Neural progenitor cell (in vitro differentiated cells): ENCODE results near the gene CACNA1B. TPM values are rescaled to one million over a fixed set of nuclear protein-coding genes. Genes with fewer than 3 reads are reported as not detected.

Experiments
- DNase-seq: peaks from one replicate; pipeline ENCODE4 v3.0.0-alpha.2; 2016; ENCODE audit warnings: low spot score
- H2AFZ ChIP-seq: fragments of 200-600 bp; sonication (generic); replicated peaks from 2 replicates; pipeline ENCODE4 v1.6.1; 2016; ENCODE audit warnings: antibody characterized with exemption
- H3F3A ChIP-seq: fragments of 200-600 bp; sonication (generic); 2 replicates; pipeline ENCODE4 v1.6.1; 2016; ENCODE audit warnings: antibody characterized with exemption, low read depth
- H3K27ac ChIP-seq: fragments of 200-600 bp; sonication (generic); 2 replicates; pipeline ENCODE4 v1.5.1; 2016; ENCODE audit warnings: mild to moderate bottlenecking
- H3K27me3 ChIP-seq: fragments of 200-600 bp; sonication (generic); 2 replicates; pipeline ENCODE4 v1.6.1; 2016; ENCODE audit warnings: mild to moderate bottlenecking, moderate library complexity
- H3K36me3 ChIP-seq: fragments of 200-600 bp; sonication (generic); 2 replicates; pipeline ENCODE4 v1.5.1; 2016
- H3K4me1 ChIP-seq: fragments of 200-600 bp; sonication (generic); 2 replicates; pipeline ENCODE4 v1.6.1; 2016; ENCODE audit warnings: mixed run types
- H3K4me2 ChIP-seq: fragments of 200-600 bp; sonication (generic); 2 replicates; pipeline ENCODE4 v1.6.1; 2016
- H3K4me3 ChIP-seq: fragments of 200-600 bp; sonication (generic); 2 replicates; pipeline ENCODE4 v1.5.1; 2016
- H3K79me2 ChIP-seq: fragments of 200-600 bp; sonication (generic); 2 replicates; pipeline ENCODE4 v1.6.1; 2016; ENCODE audit warnings: low read depth
- H3K9ac ChIP-seq: fragments of 200-600 bp; sonication (generic); 2 replicates; pipeline ENCODE4 v1.6.1; 2016
- H3K9me3 ChIP-seq: fragments of 200-600 bp; sonication (generic); 2 replicates; pipeline ENCODE4 v1.5.1; 2016; ENCODE audit warnings: low read depth
- H4K20me1 ChIP-seq: fragments of 200-600 bp; sonication (generic); 2 replicates; pipeline ENCODE4 v1.6.1; 2016; ENCODE audit warnings: low read depth
- H3K27ac Mint-ChIP-seq: 3 replicates; pipeline ENCODE4 v1.8.0; 2021; ENCODE audit warnings: mixed read lengths
- H3K27me3 Mint-ChIP-seq: 2 replicates; pipeline ENCODE4 v1.8.0; 2022; ENCODE audit warnings: low read depth, mild to moderate bottlenecking, inconsistent platforms, moderate library complexity, mixed read lengths; ENCODE audit not compliant: insufficient read depth
- H3K36me3 Mint-ChIP-seq: 3 replicates; pipeline ENCODE4 v1.8.0; 2021; ENCODE audit warnings: mixed read lengths
- H3K4me1 Mint-ChIP-seq: 3 replicates; pipeline ENCODE4 v1.8.0; 2021; ENCODE audit warnings: mixed read lengths
- H3K4me3 Mint-ChIP-seq: 3 replicates; pipeline ENCODE4 v1.8.0; 2021; ENCODE audit warnings: mild to moderate bottlenecking, moderate library complexity, mixed read lengths
- H3K9me3 Mint-ChIP-seq: 3 replicates; pipeline ENCODE4 v1.8.0; 2020; ENCODE audit warnings: mixed read lengths
- CTCF ChIP-seq: fragments of 200-600 bp; sonication (generic); IDR thresholded peaks from 2 replicates; pipeline ENCODE4 v1.5.1; 2017; ENCODE audit warnings: antibody characterized with exemption, mild to moderate bottlenecking
- EZH2 ChIP-seq: fragments of 200-600 bp; sonication (generic); IDR thresholded peaks from 2 replicates; pipeline ENCODE4 v1.6.1; 2017; ENCODE audit warnings: antibody characterized with exemption, mild to moderate bottlenecking, moderate library complexity
- EZH2phosphoT487 ChIP-seq: fragments of 200-600 bp; sonication (generic); IDR thresholded peaks from 2 replicates; pipeline ENCODE4 v1.6.1; 2017; ENCODE audit warnings: antibody characterized with exemption
- total RNA-seq: library from RNA; depleted of rRNA; stranded (reverse); fragments of >200 nt; gene quantifications from 2 replicates; pipeline ENCODE4 v1.2.3, GENCODE V29; 2015; ENCODE audit warnings: low replicate concordance

CACNA1B gene
- total RNA-seq, 1 donor from 2014 or later: 0.30 TPM

GRCh38 chr9:137974746-137975526 lies 97.4 kb downstream of the CACNA1B start:
- Mint-ChIP-seq H3K27me3 (no peaks in the 10 kb centered on the region), H3K27ac (no peak overlapping the region)

GRCh38 chr9:137975527-137975913 lies 97.9 kb downstream of the CACNA1B start:
- Histone ChIP-seq H3K4me2 (no peak overlapping the region), H3K9ac (no peak overlapping the region), H3K4me3 (no peak overlapping the region), H3K79me2 (no peaks in the 10 kb centered on the region), H4K20me1 (no peaks in the 10 kb centered on the region), H3K27me3 (no peaks in the 10 kb centered on the region), H3K9me3 (no peaks in the 10 kb centered on the region), H3K4me1 (no peaks in the 10 kb centered on the region), H3F3A (no peaks in the 10 kb centered on the region), H2AFZ (no peak overlapping the region), H3K36me3 (no peaks in the 10 kb centered on the region), H3K27ac (no peak overlapping the region)
- no peak for TF ChIP-seq CTCF
- TF ChIP-seq EZH2phosphoT487: no peak
- no peak for TF ChIP-seq EZH2
- DNase-seq: no peak
- Mint-ChIP-seq H3K4me1 (peaks cover 12% of the 10 kb centered on the region), H3K4me3 (no peak overlapping the region), H3K27me3 (no peaks in the 10 kb centered on the region), H3K36me3 (no peaks in the 10 kb centered on the region), H3K9me3 (no peaks in the 10 kb centered on the region), H3K27ac (no peak overlapping the region)

More at GRCh38 chr9:137974746-137975526, 97.4 kb downstream of the CACNA1B start:
- Histone ChIP-seq H3K27me3 (no peaks in the 10 kb centered on the region), H4K20me1 (no peaks in the 10 kb centered on the region), H3K36me3 (no peaks in the 10 kb centered on the region), H3K27ac (no peak overlapping the region), H3K4me1 (no peaks in the 10 kb centered on the region), H3K4me2 (no peak overlapping the region), H3K9me3 (no peaks in the 10 kb centered on the region), H3K4me3 (no peak overlapping the region), H3F3A (no peaks in the 10 kb centered on the region), H3K9ac (no peak overlapping the region), H2AFZ (no peak overlapping the region), H3K79me2 (no peaks in the 10 kb centered on the region)
- no peaks in the 10 kb centered on the region for H3K36me3 Mint-ChIP-seq
- H3K4me3 Mint-ChIP-seq: no peak overlapping the region
- DNase-seq: no peak
- TF ChIP-seq CTCF (no peak), EZH2phosphoT487 (no peak), EZH2 (no peak)
- H3K9me3 Mint-ChIP-seq: no peaks in the 10 kb centered on the region
- H3K4me1 Mint-ChIP-seq: peaks cover 15% of the 10 kb centered on the region

GRCh38 chr9:137975936-137976565 lies 98.5 kb downstream of the CACNA1B start:
- Histone ChIP-seq H3K9ac (no peak overlapping the region), H3K4me3 (no peak overlapping the region), H3K4me1 (no peaks in the 10 kb centered on the region), H3K9me3 (no peaks in the 10 kb centered on the region), H3K36me3 (no peaks in the 10 kb centered on the region), H3K79me2 (no peaks in the 10 kb centered on the region), H3K27me3 (no peaks in the 10 kb centered on the region), H3K4me2 (no peak overlapping the region), H2AFZ (no peak overlapping the region), H3K27ac (no peak overlapping the region), H4K20me1 (no peaks in the 10 kb centered on the region), H3F3A (no peaks in the 10 kb centered on the region)
- TF ChIP-seq EZH2phosphoT487 (no peak), EZH2 (no peak), CTCF (no peak)
- DNase-seq: no peak
- no peaks in the 10 kb centered on the region for H3K9me3 Mint-ChIP-seq
- peaks cover 7% of the 10 kb centered on the region for H3K4me1 Mint-ChIP-seq
- no peaks in the 10 kb centered on the region for H3K36me3 Mint-ChIP-seq
- no peaks in the 10 kb centered on the region for H3K27me3 Mint-ChIP-seq
- no peak overlapping the region for H3K4me3 Mint-ChIP-seq
- no peak overlapping the region for H3K27ac Mint-ChIP-seq
